Activated naive CD8-positive, alpha-beta T cell (primary cell): ENCODE data around the gene FIGLA.
"Not testable (repeated sequence)": the region's sequence is repeated elsewhere in the genome, so short reads cannot be mapped to it uniquely, and the experiment has no call there.

Source experiments
- H3K27ac Mint-ChIP-seq: one replicate; pipeline ENCODE4 v1.8.0; 2021; ENCODE audit warnings: mixed read lengths
- H3K27me3 Mint-ChIP-seq: one replicate; pipeline ENCODE4 v1.8.0; 2021; ENCODE audit warnings: mixed read lengths
- H3K36me3 Mint-ChIP-seq: one replicate; pipeline ENCODE4 v1.8.0; 2021; ENCODE audit warnings: mixed read lengths
- H3K4me1 Mint-ChIP-seq: one replicate; pipeline ENCODE4 v1.8.0; 2021; ENCODE audit warnings: low read depth, mixed read lengths
- H3K4me3 Mint-ChIP-seq: one replicate; pipeline ENCODE4 v1.8.0; 2021; ENCODE audit warnings: mild to moderate bottlenecking, mixed read lengths
- H3K9me3 Mint-ChIP-seq: one replicate; pipeline ENCODE4 v1.8.0; 2021; ENCODE audit warnings: low read depth, mixed read lengths

Gene FIGLA

DNA sequence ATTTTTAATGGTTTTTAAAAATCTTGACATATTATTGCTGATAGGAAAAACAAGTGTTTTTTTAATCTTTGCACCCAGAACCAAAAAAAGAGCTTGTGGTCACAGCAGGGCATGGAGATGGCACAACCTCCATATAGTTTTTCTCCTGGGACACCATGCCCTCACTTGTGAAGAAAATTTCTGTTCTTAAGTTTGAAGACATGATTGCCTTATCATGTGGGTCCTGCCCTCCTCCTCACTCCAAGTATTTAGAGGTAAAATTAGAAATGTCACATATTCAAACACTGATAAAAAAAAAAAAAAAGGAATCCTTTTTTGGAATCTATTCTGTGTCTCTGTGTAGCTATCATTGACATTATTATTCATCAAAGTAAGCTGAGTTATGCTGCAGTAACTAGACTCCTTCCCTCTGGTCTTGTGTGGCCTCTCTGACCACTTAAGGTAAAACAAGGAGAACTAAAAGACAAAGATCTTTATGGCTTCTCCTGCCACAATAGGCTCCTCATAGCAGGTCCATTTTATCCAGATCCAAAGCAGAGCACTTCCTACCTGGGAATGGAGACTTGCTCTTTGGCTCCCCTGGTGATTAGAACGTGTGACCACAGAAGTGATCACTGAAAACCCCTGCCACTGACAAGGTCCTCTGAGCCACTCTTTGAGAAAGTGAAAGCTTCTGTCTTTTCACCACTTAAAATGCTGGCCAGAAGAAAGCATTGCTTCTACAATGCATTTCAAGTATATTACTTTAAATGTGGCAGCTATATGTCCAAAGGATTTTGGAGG lies 42.2 kb downstream of the FIGLA start:
- Mint-ChIP-seq H3K27ac (no peak overlapping the region), H3K4me3 (no peak overlapping the region), H3K4me1 (peaks cover 5% of the 10 kb centered on the region), H3K9me3 (peaks cover 5% of the 10 kb centered on the region), H3K36me3 (peaks cover 5% of the 10 kb centered on the region), H3K27me3 (no peaks in the 10 kb centered on the region)

DNA sequence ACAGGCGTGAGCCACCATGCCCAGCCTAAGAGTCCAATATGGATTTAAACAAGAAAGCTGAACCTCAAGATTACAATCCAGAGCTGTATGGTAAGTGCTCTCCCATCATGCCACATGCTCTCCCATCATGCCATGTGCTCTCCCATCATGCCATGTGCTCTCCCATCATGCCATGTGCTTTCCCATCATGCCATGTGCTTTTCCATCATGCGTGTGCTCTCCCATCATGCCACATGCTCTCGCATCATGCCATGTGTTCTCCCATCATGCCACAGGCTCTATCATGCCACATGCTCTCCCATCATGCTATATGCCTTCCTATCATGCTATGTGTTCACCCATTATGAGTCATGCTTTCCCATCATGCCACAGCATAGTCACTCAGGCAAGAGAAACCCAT lies 43.2 kb downstream of the FIGLA start:
- Mint-ChIP-seq H3K9me3 (peaks cover 5% of the 10 kb centered on the region), H3K27me3 (no peaks in the 10 kb centered on the region), H3K36me3 (peaks cover 5% of the 10 kb centered on the region), H3K4me3 (no peak overlapping the region), H3K27ac (no peak overlapping the region), H3K4me1 (peaks cover 5% of the 10 kb centered on the region)

DNA sequence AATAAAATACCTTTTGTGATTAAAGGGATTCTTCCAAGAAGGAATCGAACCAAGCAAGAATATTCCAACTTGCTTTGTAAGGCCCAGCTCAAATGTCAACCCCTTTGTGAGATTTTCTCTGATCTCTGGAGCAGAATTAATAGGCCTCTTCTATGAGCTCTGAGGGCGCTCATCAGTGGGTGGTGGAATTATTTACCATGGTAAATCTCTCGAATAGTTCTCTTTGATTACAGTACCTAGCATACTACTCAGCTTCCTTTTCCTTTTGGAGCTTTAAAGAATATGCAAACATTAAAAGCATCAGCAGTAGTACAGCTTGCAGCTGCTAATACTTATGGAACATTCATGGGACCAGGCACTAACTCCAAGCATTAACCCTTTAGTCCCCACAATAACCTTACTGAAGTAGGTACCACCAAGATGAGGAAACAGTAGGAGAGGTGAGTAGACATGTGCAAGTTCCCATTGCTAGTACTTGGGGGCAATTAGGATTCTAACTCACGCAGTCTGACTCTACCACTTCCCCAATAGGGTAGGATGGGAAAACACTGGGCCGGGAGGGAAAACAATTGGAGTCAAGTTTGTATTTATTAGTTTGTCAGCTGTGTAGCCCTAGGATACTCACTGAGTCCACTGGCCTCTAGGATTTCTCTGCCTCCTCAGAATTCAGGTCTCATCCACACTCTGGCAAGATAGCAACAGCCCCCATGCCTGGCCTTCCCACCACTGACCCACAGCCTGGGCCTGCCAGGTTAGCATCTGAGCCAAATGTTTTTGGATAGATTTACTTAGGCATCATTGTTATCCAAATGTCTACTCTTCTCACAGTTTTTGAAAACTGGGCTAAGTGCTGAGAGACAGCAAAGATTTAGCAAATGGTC lies 44.1 kb downstream of the FIGLA start:
- H3K27me3 Mint-ChIP-seq: no peaks in the 10 kb centered on the region
- no peak overlapping the region for H3K4me3 Mint-ChIP-seq
- H3K36me3 Mint-ChIP-seq: peaks cover 5% of the 10 kb centered on the region
- peaks cover 5% of the 10 kb centered on the region for H3K9me3 Mint-ChIP-seq
- H3K27ac Mint-ChIP-seq: no peak overlapping the region
- peaks cover 5% of the 10 kb centered on the region for H3K4me1 Mint-ChIP-seq

DNA sequence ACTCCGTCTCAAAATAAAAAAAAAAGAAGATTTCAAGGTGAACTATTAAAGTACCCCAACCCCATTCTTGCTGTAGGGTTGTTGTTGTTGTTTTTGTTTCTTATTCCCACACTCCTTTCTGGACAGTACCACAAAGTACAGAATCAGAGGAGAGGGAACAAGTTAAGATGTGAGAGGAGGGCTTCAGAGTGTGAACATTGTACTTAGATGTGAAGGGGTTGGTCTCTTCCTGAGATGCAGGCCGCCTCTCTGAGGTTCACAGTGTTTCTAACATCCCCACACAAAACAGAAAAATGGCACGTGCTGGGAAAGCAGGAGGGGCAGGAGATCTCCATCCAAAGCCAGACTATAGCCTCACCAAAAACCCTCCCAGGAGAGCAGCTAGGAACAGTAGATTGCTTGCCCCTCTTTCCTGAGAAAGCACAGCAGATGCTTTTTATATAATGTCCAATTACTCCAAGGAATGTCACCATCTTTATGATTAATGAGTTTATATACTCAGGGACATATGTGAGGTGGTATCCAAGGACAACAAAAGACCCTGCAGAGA lies 45.1 kb downstream of the FIGLA start:
- peaks cover 5% of the 10 kb centered on the region for H3K9me3 Mint-ChIP-seq
- H3K27me3 Mint-ChIP-seq: no peaks in the 10 kb centered on the region
- peaks cover 5% of the 10 kb centered on the region for H3K4me1 Mint-ChIP-seq
- H3K36me3 Mint-ChIP-seq: peaks cover 8% of the 10 kb centered on the region
- no peak overlapping the region for H3K4me3 Mint-ChIP-seq
- H3K27ac Mint-ChIP-seq: no peak overlapping the region

DNA sequence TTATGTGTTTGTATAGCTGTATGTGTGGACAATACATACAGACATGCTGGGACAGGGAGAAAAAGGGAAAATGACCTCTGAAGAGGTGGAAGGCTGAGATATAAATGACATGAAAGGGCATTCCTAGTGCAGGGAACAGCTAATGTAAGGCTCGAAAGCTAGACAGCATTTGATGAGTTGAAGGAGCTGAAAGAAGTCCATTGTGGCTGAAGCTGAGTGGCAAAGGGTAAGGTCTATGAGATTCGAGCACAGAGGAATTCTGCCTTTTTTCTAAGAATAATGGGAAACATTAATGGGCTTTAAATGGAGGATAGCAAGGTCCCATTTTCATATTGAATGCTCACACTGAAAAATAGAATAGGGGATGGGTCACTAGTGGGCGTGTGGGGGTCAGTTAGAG lies 46.0 kb downstream of the FIGLA start:
- no peak overlapping the region for H3K27ac Mint-ChIP-seq
- peaks cover 10% of the 10 kb centered on the region for H3K36me3 Mint-ChIP-seq
- no peaks in the 10 kb centered on the region for H3K27me3 Mint-ChIP-seq
- H3K9me3 Mint-ChIP-seq: peaks cover 8% of the 10 kb centered on the region
- H3K4me3 Mint-ChIP-seq: no peak overlapping the region
- H3K4me1 Mint-ChIP-seq: peaks cover 5% of the 10 kb centered on the region

DNA sequence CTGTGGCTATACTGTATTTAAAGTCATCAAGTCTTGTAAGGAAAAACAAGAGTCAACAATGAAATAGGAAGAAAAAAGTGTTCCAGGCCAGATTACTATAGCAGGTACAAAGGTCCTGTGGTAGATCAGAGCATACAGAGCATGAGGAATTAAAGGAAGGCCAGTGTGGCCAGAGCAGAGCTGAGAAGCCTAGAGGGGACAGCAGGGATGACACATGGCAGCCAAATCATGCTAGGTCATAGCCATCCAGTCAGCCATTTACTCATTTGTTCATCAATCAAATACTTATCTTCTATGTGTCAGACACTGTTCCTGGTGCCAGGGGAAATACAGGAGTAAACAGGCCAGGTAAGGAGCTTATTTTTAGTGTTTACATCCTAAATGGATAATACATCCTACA lies 46.8 kb downstream of the FIGLA start:
- Mint-ChIP-seq H3K27me3 (no peaks in the 10 kb centered on the region), H3K9me3 (peaks cover 8% of the 10 kb centered on the region), H3K27ac (no peak overlapping the region), H3K4me1 (peaks cover 3% of the 10 kb centered on the region), H3K4me3 (no peak overlapping the region), H3K36me3 (peaks cover 12% of the 10 kb centered on the region)

DNA sequence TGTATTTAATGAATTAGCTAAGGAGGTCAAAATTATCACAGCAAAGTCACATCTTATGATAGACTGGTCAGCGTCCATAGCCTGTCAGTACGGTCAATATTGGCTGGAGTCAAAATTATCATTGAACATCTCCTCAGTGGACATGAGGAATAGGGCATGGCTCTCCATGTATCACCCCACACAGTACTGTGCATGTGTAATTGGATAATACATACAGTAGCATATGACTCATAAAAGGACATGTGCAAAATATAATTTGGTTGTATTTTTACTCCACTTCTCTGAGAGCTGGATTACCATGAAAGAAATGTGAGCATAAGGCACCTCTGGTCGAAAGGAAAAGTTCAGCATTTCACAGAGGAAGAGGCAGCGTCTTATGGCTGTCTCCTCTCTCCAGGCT lies 47.4 kb downstream of the FIGLA start:
- Mint-ChIP-seq H3K27ac (no peak overlapping the region), H3K27me3 (no peaks in the 10 kb centered on the region), H3K9me3 (peaks cover 8% of the 10 kb centered on the region), H3K4me3 (no peak overlapping the region), H3K4me1 (peaks cover 3% of the 10 kb centered on the region), H3K36me3 (peaks cover 12% of the 10 kb centered on the region)

DNA sequence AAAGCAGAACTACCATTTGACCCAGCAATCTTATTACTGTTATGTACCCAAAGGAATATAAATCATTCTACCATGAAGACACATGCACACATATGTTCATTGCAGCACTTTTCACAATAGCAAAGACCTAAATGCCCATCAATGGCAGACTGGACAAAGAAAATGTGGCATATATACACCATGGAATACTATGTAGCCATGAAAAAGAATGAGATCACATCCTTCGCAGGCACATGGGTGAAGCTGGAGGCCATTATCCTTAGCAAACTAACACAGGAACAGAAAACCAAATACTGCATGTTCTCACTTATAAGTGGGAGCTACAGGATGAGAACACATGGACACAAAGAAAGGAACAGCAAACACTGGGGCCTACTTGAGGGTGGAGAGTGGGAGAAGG lies 51.0 kb downstream of the FIGLA start:
- peaks cover 11% of the 10 kb centered on the region for H3K36me3 Mint-ChIP-seq
- not testable (repeated sequence) for H3K27me3 Mint-ChIP-seq, H3K4me1 Mint-ChIP-seq, H3K27ac Mint-ChIP-seq, H3K4me3 Mint-ChIP-seq, H3K9me3 Mint-ChIP-seq

DNA sequence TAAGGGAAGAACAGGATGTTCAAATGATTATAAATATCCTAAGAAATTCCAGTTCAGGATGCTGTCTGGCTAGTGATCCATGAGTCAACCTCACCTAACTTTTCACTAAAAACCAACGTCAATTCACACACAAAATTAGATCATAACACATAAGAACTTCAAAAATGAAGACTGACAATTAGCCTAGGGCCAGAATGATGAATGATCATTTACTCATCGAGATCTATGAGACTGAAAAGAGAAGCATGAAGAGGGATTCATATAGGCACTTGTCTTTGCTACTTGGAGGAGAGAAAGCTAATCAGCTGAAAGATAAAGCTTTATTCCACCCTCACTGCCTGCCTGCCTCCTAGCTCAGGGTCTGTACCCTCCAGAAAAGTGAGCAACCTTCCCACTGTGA lies 52.3 kb downstream of the FIGLA start:
- H3K4me1 Mint-ChIP-seq: peaks cover 12% of the 10 kb centered on the region
- H3K36me3 Mint-ChIP-seq: peaks cover 11% of the 10 kb centered on the region
- H3K27me3 Mint-ChIP-seq: no peaks in the 10 kb centered on the region
- no peak overlapping the region for H3K27ac Mint-ChIP-seq
- H3K9me3 Mint-ChIP-seq: peaks cover 3% of the 10 kb centered on the region
- H3K4me3 Mint-ChIP-seq: no peak overlapping the region

DNA sequence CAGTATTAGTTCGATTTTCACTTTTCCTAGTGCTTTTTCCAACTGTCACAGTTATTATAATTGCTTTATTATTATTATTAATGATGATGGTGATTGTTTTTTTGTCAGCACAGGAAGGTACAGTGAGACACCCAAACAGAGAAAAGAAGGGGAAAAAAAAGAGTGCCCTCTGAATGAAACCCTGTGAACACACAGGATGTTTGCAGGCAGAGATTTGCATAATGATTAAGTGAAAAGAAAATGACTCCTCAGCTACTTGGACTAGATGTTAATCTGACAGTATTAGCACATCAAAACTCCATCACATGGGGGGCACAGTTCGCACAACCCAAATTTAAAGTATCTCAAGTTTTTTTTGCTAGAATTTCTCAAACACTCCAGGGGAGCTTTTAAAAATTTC lies 55.4 kb downstream of the FIGLA start:
- H3K36me3 Mint-ChIP-seq: peaks cover 6% of the 10 kb centered on the region
- peaks cover 3% of the 10 kb centered on the region for H3K9me3 Mint-ChIP-seq
- H3K4me1 Mint-ChIP-seq: peaks cover 12% of the 10 kb centered on the region
- no peaks in the 10 kb centered on the region for H3K27me3 Mint-ChIP-seq
- no peak overlapping the region for H3K4me3 Mint-ChIP-seq
- H3K27ac Mint-ChIP-seq: no peak overlapping the region

DNA sequence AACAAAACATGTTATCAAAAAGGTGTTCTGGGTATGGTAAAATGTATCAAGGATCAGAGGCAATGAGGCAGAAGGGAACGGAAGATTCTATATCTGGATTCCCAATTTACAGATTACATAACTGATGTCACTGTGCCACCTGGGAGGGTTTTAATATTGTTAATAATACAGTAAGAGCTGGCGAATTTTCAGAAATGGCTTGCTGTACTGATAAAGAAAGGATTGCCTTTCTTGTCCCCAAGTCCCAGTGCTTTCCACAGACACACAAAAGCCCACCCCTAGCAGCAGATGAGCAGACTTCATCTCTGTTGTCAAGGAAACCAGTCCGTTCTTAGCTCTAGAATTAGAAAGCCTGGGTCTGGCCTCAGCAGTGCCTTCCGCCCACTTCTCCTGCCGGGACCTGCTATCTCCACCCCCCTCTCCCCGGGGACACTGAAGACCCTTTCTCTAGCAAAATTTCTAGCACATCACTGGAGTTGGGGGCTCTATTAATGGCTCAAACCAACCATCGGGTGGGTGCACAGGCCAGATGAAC lies 56.7 kb downstream of the FIGLA start:
- peaks cover 2% of the 10 kb centered on the region for H3K36me3 Mint-ChIP-seq
- no peak overlapping the region for H3K4me3 Mint-ChIP-seq
- peaks cover 12% of the 10 kb centered on the region for H3K4me1 Mint-ChIP-seq
- H3K27ac Mint-ChIP-seq: no peak overlapping the region
- H3K27me3 Mint-ChIP-seq: no peaks in the 10 kb centered on the region
- no peaks in the 10 kb centered on the region for H3K9me3 Mint-ChIP-seq

DNA sequence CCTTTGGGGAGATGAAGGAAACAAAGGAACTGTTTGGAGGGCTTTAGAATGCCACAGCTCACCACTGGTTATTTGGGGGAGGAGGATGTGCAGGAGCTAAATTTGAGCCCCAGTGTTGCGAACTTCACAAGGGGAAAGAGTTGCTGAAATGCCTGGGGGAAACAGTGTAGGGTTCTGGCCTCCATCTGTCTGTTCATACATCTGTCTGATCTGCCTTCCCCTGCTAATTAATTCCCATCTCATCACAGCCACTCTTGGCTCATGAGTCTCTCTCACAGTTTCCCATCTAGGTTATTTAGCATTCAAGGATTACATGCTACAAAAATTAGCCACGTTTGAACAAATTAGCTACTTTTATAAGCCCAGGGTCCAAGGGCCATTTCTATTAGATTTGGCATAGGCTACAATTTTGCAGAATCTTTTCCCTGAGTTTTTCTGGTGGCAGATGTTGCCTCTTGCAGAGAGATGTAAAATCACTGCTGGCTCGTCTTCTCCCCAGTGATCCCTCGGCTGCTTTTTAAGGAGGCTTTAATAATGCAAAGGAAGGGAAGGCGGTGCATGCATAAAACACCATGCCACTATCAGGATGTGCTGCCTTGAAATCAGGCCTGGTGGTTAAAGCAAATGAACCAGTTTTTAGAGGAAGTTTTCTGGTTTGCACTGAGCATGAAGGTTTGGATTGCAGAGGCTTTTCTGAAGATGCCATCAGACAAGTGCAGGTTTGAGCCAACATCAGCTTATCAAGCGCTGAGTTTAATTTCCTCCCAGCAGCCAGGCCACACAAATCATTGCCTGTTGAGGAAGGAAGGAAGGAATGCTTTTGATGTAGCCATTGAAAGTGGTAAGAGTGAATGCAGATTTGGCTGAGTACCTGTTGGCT lies 57.4 kb downstream of the FIGLA start:
- H3K4me3 Mint-ChIP-seq: no peak overlapping the region
- H3K9me3 Mint-ChIP-seq: no peaks in the 10 kb centered on the region
- H3K4me1 Mint-ChIP-seq: peaks cover 12% of the 10 kb centered on the region
- H3K36me3 Mint-ChIP-seq: peaks cover 2% of the 10 kb centered on the region
- no peak overlapping the region for H3K27ac Mint-ChIP-seq
- no peaks in the 10 kb centered on the region for H3K27me3 Mint-ChIP-seq

DNA sequence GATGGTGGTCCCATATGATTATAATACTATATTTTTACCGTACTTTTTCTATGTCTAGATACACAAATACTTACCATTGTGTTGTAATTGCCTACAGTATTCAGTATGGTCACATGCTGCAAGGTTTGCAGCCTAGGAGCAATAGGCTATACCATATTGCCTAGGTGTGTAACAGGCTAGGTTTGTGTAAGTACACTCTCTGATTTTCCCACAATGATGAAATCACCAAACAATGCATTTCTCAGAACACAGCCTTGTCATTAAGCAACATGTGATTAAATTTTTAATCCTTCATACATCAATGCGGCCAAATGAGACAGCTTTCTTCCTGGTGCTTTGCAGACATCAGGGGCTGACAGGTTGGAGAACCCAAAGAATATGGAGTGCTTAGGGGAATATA lies 59.7 kb downstream of the FIGLA start:
- Mint-ChIP-seq H3K27me3 (no peaks in the 10 kb centered on the region), H3K27ac (no peak overlapping the region), H3K36me3 (no peaks in the 10 kb centered on the region), H3K9me3 (no peaks in the 10 kb centered on the region), H3K4me3 (no peak overlapping the region), H3K4me1 (peaks cover 12% of the 10 kb centered on the region)

DNA sequence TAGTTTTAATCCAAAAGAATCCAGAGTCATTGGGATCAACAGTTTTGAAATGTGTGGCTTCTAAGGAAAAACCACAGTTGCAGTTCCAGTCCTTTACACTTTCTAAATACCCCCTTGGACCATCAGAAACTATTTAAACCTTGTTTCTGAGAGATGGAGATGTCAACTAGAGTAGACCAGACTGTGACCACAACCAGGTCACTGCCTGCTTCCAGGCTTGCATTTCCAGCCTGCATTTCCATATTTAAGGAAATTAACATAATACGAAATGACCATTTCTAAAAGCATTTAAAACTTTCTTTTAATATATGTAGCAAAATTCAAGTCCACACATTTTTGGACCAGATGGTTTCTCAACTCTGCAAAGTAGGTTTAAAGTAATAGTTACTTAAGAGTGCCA lies 60.8 kb downstream of the FIGLA start:
- Mint-ChIP-seq H3K9me3 (no peaks in the 10 kb centered on the region), H3K27ac (no peak overlapping the region), H3K4me3 (no peak overlapping the region), H3K4me1 (peaks cover 6% of the 10 kb centered on the region), H3K36me3 (no peaks in the 10 kb centered on the region), H3K27me3 (no peaks in the 10 kb centered on the region)
